GM18909 (cell line): ENCODE data around the gene PBX1.

Experiments used
- ATAC-seq: cut with Tn5 transposase; IDR thresholded peaks from one replicate; pipeline ENCODE4 v1.9.1; 2021; ENCODE audit warnings: mild to moderate bottlenecking; ENCODE audit not compliant: unreplicated experiment, poor library complexity

Gene PBX1

GRCh38 chr1:164688791-164689190 is 129.8 kb downstream of the PBX1 start:
- ATAC-seq = no peak

GRCh38 chr1:164689672-164690511 is 130.9 kb downstream of the PBX1 start:
- ATAC-seq = no peak

- no peak for ATAC-seq
These were observed 133.4 kb downstream of the PBX1 start for GRCh38 chr1:164692420-164692819.

GRCh38 chr1:164693564-164694359 is 134.8 kb downstream of the PBX1 start:
- ATAC-seq = no peak

GRCh38 chr1:164694505-164694904 is 135.5 kb downstream of the PBX1 start:
- no peak for ATAC-seq

GRCh38 chr1:164695956-164696665 is 137.1 kb downstream of the PBX1 start:
- no peak for ATAC-seq

GRCh38 chr1:164699815-164700491 is 141.0 kb downstream of the PBX1 start:
- no peak for ATAC-seq

- no peak for ATAC-seq
These were observed 141.7 kb downstream of the PBX1 start for GRCh38 chr1:164700683-164701082.

- no peak for ATAC-seq
These were observed 142.3 kb downstream of the PBX1 start for GRCh38 chr1:164701189-164701761.

GRCh38 chr1:164702216-164702615 is 143.2 kb downstream of the PBX1 start:
- ATAC-seq = no peak

- ATAC-seq = no peak
These were observed 143.7 kb downstream of the PBX1 start for GRCh38 chr1:164702664-164703063.

GRCh38 chr1:164703463-164703862 is 144.5 kb downstream of the PBX1 start:
- ATAC-seq = no peak

- no peak for ATAC-seq
These were observed 145.0 kb downstream of the PBX1 start for GRCh38 chr1:164703960-164704411.

- ATAC-seq = no peak
These were observed 146.0 kb downstream of the PBX1 start for GRCh38 chr1:164704954-164705353.

- no peak for ATAC-seq
These were observed 147.6 kb downstream of the PBX1 start for GRCh38 chr1:164706606-164706987.

- ATAC-seq = no peak
These were observed 148.9 kb downstream of the PBX1 start for GRCh38 chr1:164707868-164708331.

GRCh38 chr1:164708596-164708995 is 149.6 kb downstream of the PBX1 start:
- ATAC-seq = no peak

GRCh38 chr1:164709126-164709525 is 150.1 kb downstream of the PBX1 start:
- no peak for ATAC-seq

GRCh38 chr1:164709541-164710278 is 150.7 kb downstream of the PBX1 start:
- ATAC-seq = no peak
